ENCODE results near the gene CYBRD1.

The CYBRD1 gene

DNA sequence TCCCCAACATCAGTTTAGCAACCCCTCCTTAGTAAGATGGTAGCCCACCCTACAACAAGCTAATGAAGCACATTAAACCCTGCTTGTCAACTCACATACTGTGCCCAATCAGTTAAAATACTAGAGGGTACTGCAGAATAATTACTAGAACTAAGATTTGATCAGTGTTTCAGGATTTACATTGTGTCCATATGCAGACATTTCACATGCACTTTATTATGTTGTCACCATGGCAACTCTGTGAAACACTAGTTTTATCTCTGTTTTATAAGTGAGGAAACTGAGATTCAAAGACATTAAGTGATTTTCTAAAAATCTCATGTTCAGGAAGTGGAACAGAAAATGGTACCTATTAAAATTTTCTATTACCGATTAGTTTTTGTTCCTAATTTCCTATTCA lies 61.7 kb downstream of the CYBRD1 start:
- Histone ChIP-seq H3K9me3 (ENCODE audit: control insufficient read depth, insufficient read depth, low read length) (no peaks in the 10 kb centered on the region), H3K36me3 (ENCODE audit: insufficient read depth, low read length) (no peaks in the 10 kb centered on the region), H3K9ac (ENCODE audit: low read depth, low read length) (no peak overlapping the region), H3K4me1 (ENCODE audit: insufficient read depth, low read length) (no peaks in the 10 kb centered on the region)

DNA sequence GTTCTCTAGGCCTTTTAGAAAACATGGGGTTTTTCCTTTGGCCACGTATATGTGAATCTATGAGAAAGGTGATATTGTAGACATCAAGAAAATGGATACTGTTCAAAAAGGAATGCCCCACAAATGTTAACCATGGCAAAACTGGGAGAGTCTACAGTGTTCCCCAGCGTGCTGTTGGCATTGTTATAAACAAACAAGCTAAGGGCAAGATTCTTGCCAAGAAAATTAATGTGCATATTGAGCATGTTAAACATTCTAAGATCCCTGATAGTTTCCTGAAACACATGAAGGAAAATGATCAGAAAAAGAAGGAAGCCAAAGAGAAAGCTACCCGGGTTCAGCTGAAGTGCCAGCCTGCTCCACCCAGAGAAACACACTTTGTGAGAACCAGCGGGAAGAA lies 64.9 kb downstream of the CYBRD1 start:
- 0 out of 2 replicates have a peak, but pooled peaks cover 3% of the 10 kb centered on the region for H3K4me1 ChIP-seq (ENCODE audit: insufficient read depth, low read length)
- H3K36me3 ChIP-seq (ENCODE audit: insufficient read depth, low read length): no peaks in the 10 kb centered on the region
- H3K9ac ChIP-seq (ENCODE audit: low read depth, low read length): no peak overlapping the region
- H3K9me3 ChIP-seq (ENCODE audit: control insufficient read depth, insufficient read depth, low read length): no peaks in the 10 kb centered on the region

DNA sequence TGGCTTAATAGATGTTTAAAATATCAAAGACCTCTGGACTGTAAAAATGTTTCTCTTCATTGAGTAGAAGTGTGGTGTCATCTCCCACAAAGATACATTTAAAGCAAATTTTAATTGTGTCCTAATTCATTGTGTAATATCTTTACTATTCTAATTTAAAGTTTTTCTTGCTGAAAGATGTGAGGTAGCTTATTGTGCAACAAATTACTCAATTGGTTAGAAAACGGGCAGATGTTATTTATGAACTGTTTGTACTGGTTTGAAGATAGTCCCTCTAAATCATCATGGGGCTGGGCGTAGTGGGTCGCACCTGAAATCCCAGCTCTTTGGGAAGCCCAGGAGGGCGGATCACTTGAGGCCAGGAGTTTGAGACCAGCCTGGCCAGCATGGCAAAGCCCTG lies 65.3 kb downstream of the CYBRD1 start:
- Histone ChIP-seq H3K9ac (ENCODE audit: low read depth, low read length) (no peak overlapping the region), H3K4me1 (ENCODE audit: insufficient read depth, low read length) (0 out of 2 replicates have a peak, but pooled peaks cover 3% of the 10 kb centered on the region), H3K9me3 (ENCODE audit: control insufficient read depth, insufficient read depth, low read length) (no peaks in the 10 kb centered on the region), H3K36me3 (ENCODE audit: insufficient read depth, low read length) (no peaks in the 10 kb centered on the region)

DNA sequence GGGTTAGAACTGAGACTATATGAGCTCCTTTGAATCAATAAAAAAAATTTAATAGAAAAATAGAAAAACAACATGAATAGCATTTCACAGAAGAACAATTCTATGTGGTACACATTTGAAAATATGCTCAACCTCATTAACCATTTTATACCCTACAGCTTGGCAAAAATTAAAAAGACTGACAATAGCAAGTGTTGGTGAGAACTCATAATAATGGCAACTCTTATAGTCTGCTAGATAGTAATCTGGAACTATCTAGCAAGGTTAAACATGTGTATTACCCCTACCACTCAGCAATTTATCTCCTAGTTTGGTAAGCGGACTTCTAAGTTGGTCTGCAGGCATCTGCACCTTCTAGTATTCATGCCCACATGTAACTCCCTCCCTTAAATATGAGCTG lies 67.8 kb downstream of the CYBRD1 start:
- Histone ChIP-seq H3K4me1 (ENCODE audit: insufficient read depth, low read length) (0 out of 2 replicates have a peak, but pooled peaks cover 3% of the 10 kb centered on the region), H3K36me3 (ENCODE audit: insufficient read depth, low read length) (no peaks in the 10 kb centered on the region), H3K9ac (ENCODE audit: low read depth, low read length) (no peak overlapping the region), H3K9me3 (ENCODE audit: control insufficient read depth, insufficient read depth, low read length) (no peaks in the 10 kb centered on the region)

DNA sequence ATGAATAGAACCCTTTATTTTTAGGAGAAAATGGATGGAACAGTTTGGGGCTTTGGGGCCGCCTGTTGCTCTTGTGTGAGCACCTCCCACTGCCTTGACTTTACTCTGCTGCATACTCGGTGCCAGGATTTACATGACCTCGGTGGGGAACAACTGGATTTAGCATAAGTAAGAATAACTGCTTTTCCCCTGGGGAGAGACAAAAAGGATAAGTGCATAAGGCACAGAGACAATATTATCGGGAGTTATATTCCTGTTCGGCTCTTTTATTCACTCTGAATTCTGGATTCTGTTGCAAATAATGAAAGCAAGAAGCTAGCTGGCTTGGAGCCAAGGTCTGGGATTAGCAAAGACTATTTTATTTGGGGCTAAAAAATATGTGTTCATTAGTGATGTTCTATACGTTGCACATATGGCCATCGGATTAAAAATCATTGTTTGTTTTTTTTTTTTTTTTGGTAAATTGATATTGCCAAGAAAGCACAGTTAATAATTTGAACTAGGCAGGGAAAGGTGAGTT lies 69.8 kb downstream of the CYBRD1 start:
- Histone ChIP-seq H3K9me3 (ENCODE audit: control insufficient read depth, insufficient read depth, low read length) (no peaks in the 10 kb centered on the region), H3K36me3 (ENCODE audit: insufficient read depth, low read length) (no peaks in the 10 kb centered on the region), H3K4me1 (ENCODE audit: insufficient read depth, low read length) (0 out of 2 replicates have a peak, but pooled peaks cover 3% of the 10 kb centered on the region), H3K9ac (ENCODE audit: low read depth, low read length) (no peak overlapping the region)

DNA sequence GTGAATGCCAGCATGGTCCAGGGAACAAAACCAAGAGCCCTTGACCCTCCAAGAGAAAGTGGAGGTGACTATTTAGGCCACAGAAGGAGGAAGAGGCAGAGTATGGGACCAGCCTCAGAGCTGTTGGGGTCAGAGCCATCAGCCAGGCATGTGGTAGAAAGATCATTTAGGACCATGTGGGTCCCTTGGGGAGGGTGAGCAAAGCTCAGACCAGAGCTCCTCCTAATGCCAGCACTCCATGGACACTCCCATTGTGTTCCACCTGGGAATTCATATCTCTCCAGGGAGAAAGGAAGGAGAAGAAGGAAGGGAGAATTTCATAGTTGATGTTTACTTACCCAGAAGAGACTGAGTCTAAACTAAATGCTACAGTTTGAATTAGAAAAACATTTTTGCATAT lies 73.2 kb downstream of the CYBRD1 start:
- Histone ChIP-seq H3K4me1 (ENCODE audit: insufficient read depth, low read length) (0 out of 2 replicates have a peak, but pooled peaks cover 3% of the 10 kb centered on the region), H3K9ac (ENCODE audit: low read depth, low read length) (no peak overlapping the region), H3K9me3 (ENCODE audit: control insufficient read depth, insufficient read depth, low read length) (no peaks in the 10 kb centered on the region), H3K36me3 (ENCODE audit: insufficient read depth, low read length) (no peaks in the 10 kb centered on the region)

DNA sequence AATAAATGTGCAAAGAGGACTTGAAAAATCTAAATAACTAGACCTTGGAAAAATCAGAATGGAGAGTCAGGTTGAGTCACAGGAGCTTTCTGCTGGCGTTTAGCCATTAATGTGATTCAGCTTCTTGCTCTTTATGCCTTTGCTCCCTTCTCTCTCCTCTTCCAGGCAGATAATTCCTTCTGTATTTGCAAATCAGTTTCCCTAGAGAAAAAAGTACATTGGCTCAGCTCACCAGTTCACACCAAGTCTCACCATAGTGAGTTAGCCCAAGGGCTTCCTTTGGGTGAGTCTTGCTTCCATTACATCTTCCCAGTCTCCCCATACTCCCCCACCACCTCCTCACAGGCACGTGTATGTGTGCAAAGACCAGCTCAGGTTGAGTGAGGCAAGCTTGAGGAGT lies 73.6 kb downstream of the CYBRD1 start:
- Histone ChIP-seq H3K36me3 (ENCODE audit: insufficient read depth, low read length) (no peaks in the 10 kb centered on the region), H3K9me3 (ENCODE audit: control insufficient read depth, insufficient read depth, low read length) (no peaks in the 10 kb centered on the region), H3K4me1 (ENCODE audit: insufficient read depth, low read length) (0 out of 2 replicates have a peak, but pooled peaks cover 3% of the 10 kb centered on the region), H3K9ac (ENCODE audit: low read depth, low read length) (no peak overlapping the region)

DNA sequence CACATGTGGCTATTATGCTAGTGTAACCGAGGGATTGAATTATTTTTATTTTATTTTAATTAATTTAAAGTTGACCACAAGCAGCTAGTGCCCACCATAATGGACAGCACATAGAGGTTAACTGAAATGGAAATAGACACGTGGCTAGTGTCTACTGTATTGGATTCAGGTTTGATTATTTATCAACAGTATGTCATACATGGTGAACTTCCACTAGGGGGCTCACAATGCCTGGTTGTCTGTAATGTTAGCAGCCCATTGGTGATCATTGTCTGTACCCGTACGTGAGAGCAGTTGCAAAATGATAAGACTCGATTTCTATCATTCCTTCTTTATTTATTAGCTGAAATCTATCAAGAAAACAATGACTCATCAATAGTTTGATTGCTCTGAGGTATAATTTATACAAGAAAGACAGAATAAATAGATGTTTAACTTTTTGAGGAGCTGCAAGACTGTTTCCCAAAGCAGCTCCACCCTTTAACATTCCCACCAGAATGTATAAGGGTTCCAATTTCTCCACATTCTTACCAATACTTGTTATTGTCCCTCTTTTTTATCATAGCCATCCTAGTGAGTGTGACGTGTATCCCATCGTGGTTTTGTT lies 76.5 kb downstream of the CYBRD1 start:
- Histone ChIP-seq H3K9me3 (ENCODE audit: control insufficient read depth, insufficient read depth, low read length) (no peaks in the 10 kb centered on the region), H3K36me3 (ENCODE audit: insufficient read depth, low read length) (no peaks in the 10 kb centered on the region), H3K9ac (ENCODE audit: low read depth, low read length) (no peak overlapping the region), H3K4me1 (ENCODE audit: insufficient read depth, low read length) (no peaks in the 10 kb centered on the region)

DNA sequence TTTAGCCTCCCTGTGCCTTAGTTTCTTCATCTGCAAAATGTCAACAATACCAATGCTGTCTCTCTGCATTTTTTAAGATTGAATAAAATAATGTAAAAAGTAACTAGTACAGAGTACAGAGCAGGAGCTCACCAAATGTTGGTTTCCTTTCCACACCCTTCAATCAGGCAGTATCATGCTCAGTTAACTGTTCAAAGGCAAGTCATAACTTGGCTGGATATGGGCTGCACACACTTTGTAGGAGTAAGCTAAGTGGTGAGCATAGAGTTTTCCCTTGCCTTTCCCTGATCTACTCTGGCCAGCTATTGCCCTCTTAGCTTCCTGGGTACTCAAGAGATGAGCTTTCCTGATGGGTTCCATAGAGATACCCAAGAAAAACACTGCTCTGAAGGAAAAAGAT lies 77.9 kb downstream of the CYBRD1 start:
- Histone ChIP-seq H3K9me3 (ENCODE audit: control insufficient read depth, insufficient read depth, low read length) (no peaks in the 10 kb centered on the region), H3K36me3 (ENCODE audit: insufficient read depth, low read length) (no peaks in the 10 kb centered on the region), H3K9ac (ENCODE audit: low read depth, low read length) (no peak overlapping the region), H3K4me1 (ENCODE audit: insufficient read depth, low read length) (no peaks in the 10 kb centered on the region)

DNA sequence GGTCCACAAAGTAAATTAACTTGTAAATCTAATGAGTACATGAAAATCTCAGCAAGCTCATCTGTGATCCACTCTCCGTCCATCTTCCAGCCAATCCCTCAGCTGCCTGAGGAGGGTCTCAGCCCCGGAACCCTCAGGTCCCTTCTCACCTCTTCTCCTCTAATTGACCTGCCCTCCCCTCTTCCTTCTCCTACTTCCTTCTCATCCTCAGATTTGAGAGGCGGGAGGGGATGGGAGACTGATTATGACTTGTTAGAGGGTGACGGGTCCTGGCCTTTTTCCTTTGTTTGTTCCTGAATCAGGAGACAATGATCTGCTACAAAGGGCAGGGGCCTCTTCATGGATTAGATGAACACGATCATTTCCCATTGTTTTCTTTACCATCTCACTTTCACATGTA lies 80.1 kb downstream of the CYBRD1 start:
- Histone ChIP-seq H3K36me3 (ENCODE audit: insufficient read depth, low read length) (no peaks in the 10 kb centered on the region), H3K4me1 (ENCODE audit: insufficient read depth, low read length) (no peaks in the 10 kb centered on the region), H3K9me3 (ENCODE audit: control insufficient read depth, insufficient read depth, low read length) (no peaks in the 10 kb centered on the region), H3K9ac (ENCODE audit: low read depth, low read length) (no peak overlapping the region)

Data from ES-I3 (cell line).